Measurements from ENCODE around the gene ALPG.
"Not testable (repeated sequence)": the region's sequence is repeated elsewhere in the genome, so short reads cannot be mapped to it uniquely, and the experiment has no call there.

ALPG gene

GRCh38 chr2:232398293-232399034 lies 8.2 kb upstream of the ALPG start:
- no peak for DNase-seq

- DNase-seq, result no peak
Measured at GRCh38 chr2:232400256-232401015, 6.2 kb upstream of the ALPG start.

- no peak for DNase-seq
Measured at GRCh38 chr2:232402518-232402917, 4.1 kb upstream of the ALPG start.

GRCh38 chr2:232405943-232406510 lies 617 bp upstream of the ALPG start:
- DNase-seq, result no peak

- not testable (repeated sequence) for DNase-seq
Measured at GRCh38 chr2:232407428-232408150, 945 bp downstream of the ALPG start.

GRCh38 chr2:232408269-232408668 lies 1.6 kb downstream of the ALPG start:
- DNase-seq, result not testable (repeated sequence)

GRCh38 chr2:232409617-232410016 lies 3.0 kb downstream of the ALPG start:
- not testable (repeated sequence) for DNase-seq

- no peak for DNase-seq
Measured at GRCh38 chr2:232410238-232410900, 3.7 kb downstream of the ALPG start.

GRCh38 chr2:232411901-232412629 lies 5.4 kb downstream of the ALPG start:
- DNase-seq, result no peak

GRCh38 chr2:232412986-232413385 lies 6.3 kb downstream of the ALPG start:
- DNase-seq, result no peak

- DNase-seq, result no peak
Measured at GRCh38 chr2:232415138-232415690, 8.6 kb downstream of the ALPG start.

- no peak for DNase-seq
Measured at GRCh38 chr2:232415736-232416520, 9.3 kb downstream of the ALPG start.

- DNase-seq, result no peak
Measured at GRCh38 chr2:232416521-232417470, 10.2 kb downstream of the ALPG start.

GRCh38 chr2:232417489-232417888 lies 10.8 kb downstream of the ALPG start:
- DNase-seq, result no peak

- no peak for DNase-seq
Measured at GRCh38 chr2:232418056-232418455, 11.4 kb downstream of the ALPG start.

- peak; percentile 19 for DNase-seq
Measured at GRCh38 chr2:232418466-232419244, 12.0 kb downstream of the ALPG start.

- no peak for DNase-seq
Measured at GRCh38 chr2:232419245-232420072, 12.8 kb downstream of the ALPG start.

GRCh38 chr2:232420073-232420454 lies 13.4 kb downstream of the ALPG start:
- DNase-seq, result no peak
